ENCODE measurements around the gene PARVB. TPM values are rescaled to one million over a fixed set of nuclear protein-coding genes. Genes with fewer than 3 reads are reported as not detected.

Gene PARVB
- total RNA-seq, 1 donor from 2014 or later: 49.3 TPM

DNA sequence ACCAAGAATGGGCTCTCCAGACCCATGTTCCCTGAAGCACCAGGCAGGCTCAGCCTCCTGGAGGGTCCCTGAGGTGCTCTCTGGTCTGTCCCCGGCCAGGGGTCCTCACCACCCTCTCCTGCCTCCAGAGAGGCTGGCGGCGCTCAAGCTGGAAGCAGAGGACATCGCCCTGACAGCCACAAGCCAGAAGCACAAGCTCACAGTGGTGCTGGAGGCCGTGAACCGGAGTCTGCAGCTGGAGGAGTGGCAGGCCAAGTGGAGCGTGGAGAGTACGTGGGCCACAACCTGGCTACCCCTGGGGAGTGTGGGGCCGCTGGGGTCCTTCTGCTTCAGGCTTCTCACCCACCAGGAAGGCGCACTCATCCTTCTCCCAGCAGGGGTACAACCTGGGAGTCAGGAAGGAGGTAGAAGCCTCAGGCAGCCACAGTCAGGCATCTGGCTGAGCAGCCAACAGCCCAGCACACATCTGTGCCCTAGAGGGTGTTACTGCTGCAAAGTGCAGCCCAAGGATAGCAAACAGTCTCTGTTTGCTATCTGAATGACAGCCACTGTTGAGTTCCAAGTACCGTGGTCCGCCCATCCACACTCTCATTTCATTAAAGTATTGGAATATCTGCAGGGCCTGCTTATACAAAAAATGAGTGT, 165.0 kb downstream of the PARVB start:
- H3K27me3 ChIP-seq: no peaks in the 10 kb centered on the region
- ATAC-seq (no peak), DNase-seq (peak; percentile 56)
- TF ChIP-seq CTCF (IDR thresholded peaks at IDR 0.05): no peak
- no peaks in the 10 kb centered on the region for H3K36me3 ChIP-seq
- intact Hi-C loops (cut with DNase I): no loop called here
- H3K27ac ChIP-seq: no peak overlapping the region
- no peaks in the 10 kb centered on the region for H3K9me3 ChIP-seq
- H3K4me1 ChIP-seq: no peaks in the 10 kb centered on the region
- no peak overlapping the region for H3K4me3 ChIP-seq

- intact Hi-C loops (cut with DNase I): no loop called here
- peak; percentile 44 for DNase-seq
- no peak overlapping the region for H3K4me3 ChIP-seq
- H3K27ac ChIP-seq: no peak overlapping the region
- no peaks in the 10 kb centered on the region for H3K36me3 ChIP-seq
- no peaks in the 10 kb centered on the region for H3K27me3 ChIP-seq
- TF ChIP-seq CTCF (IDR thresholded peaks at IDR 0.05): no peak
- ATAC-seq: no peak
- H3K9me3 ChIP-seq: no peaks in the 10 kb centered on the region
- H3K4me1 ChIP-seq: no peaks in the 10 kb centered on the region
Measured at GRCh38 chr22:44190381-44190976, 166.4 kb downstream of the PARVB start.

DNA sequence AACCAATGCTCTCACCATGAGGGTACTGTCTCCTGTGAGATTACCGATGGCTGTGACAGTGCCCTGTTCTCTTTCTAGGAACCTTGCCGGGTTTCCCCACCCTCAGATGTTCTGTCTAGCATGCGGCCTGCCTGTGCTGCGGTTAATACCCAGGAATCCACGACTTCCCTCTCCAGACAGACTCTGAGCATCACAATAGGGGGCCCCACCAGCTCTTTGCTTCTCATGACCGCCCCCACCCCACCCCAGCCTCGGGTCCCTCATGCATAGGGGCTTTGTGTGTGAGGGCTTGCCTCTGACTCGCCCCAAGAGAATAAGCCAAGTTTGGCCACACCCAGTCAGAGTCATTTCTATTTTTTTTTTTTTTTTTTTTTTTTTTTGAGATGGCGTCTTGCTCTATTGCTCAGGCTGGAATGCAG, 166.9 kb downstream of the PARVB start:
- H3K4me1 ChIP-seq: no peaks in the 10 kb centered on the region
- intact Hi-C loops (cut with DNase I): no loop called here
- DNase-seq: peak; percentile 48

DNA sequence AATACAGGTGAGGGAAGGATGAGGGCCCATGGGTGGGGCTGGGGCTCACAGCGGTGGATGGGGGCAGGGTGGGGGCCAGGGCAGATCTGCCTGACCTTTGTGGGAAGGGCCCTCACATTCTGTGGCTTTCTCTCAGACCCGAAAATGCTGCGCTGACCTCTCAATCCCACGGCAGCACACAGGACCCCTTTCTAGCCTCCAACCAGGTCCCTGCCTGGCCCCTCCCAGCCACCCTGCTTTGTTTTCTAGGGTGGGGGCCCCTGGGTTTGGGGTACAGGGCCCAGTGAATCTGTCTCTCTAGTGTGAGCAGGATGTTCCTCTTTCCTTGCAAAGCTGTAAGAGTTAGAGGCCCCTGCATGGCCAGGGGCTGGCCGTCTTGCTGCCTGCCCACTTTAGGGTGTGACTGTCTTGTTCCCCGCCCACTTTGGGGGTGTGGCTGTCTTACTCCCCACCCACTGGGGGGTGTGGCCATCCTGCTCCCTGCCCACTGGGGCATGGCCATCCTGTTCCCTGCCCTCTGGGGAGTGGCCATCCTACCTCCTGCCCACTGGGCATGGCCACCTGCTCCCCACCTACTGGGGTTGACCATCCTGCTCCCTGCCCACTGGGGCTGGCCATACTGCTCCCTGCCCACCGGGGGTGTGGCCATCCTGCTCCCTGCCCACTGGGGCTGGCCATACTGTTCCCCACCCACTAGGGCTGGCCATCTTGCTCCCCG, 168.2 kb downstream of the PARVB start:
- Histone ChIP-seq H3K4me1 (no peaks in the 10 kb centered on the region), H3K27me3 (no peaks in the 10 kb centered on the region), H3K4me3 (no peak overlapping the region), H3K9me3 (no peaks in the 10 kb centered on the region), H3K27ac (no peak overlapping the region), H3K36me3 (no peaks in the 10 kb centered on the region)
- intact Hi-C loops (cut with DNase I): no loop called here
- ATAC-seq: peak; percentile 81
- TF ChIP-seq CTCF (IDR thresholded peaks at IDR 0.05): no peak
- DNase-seq: no peak

More for the DNA sequence above, 166.9 kb downstream of the PARVB start:
- Histone ChIP-seq H3K27ac (no peak overlapping the region), H3K36me3 (no peaks in the 10 kb centered on the region), H3K27me3 (no peaks in the 10 kb centered on the region), H3K9me3 (no peaks in the 10 kb centered on the region), H3K4me3 (no peak overlapping the region)
- ATAC-seq: no peak
- no peak for TF ChIP-seq CTCF (IDR thresholded peaks at IDR 0.05)

GRCh38 chr22:44192816-44193534, 168.9 kb downstream of the PARVB start:
- intact Hi-C loops (cut with DNase I): no loop called here
- H3K9me3 ChIP-seq: no peaks in the 10 kb centered on the region
- ATAC-seq (no peak), DNase-seq (no peak)
- no peaks in the 10 kb centered on the region for H3K4me1 ChIP-seq
- no peak for TF ChIP-seq CTCF (IDR thresholded peaks at IDR 0.05)
- no peak overlapping the region for H3K27ac ChIP-seq
- H3K4me3 ChIP-seq: no peak overlapping the region
- no peaks in the 10 kb centered on the region for H3K36me3 ChIP-seq
- no peaks in the 10 kb centered on the region for H3K27me3 ChIP-seq

Data from upper lobe of right lung (tissue), 1 donor.